ENCODE data around the gene GPAT3. TPM values are rescaled to one million over a fixed set of nuclear protein-coding genes. Genes with fewer than 3 reads are reported as not detected.
"Not testable (repeated sequence)": the region's sequence is repeated elsewhere in the genome, so short reads cannot be mapped to it uniquely, and the experiment has no call there.

Gene GPAT3
- total and polyA plus RNA-seq, 7 donors, result 4.6 to 23.1 (median 13.0) TPM

- no peaks in the 10 kb centered on the region for H3K4me1 ChIP-seq
- no peaks in the 10 kb centered on the region for H3K9me3 ChIP-seq
- no peak for DNase-seq
- TF ChIP-seq POLR2A (IDR thresholded peaks at IDR 0.05) (no peak), POLR2AphosphoS5 (IDR thresholded peaks at IDR 0.05) (no peak), EP300 (IDR thresholded peaks at IDR 0.05) (no peak), CTCF (IDR thresholded peaks at IDR 0.05) (no peak)
- WGBS, 2 donors, result 91 to 96% methylated on average over 1 of the region's 1 CpG
- H3K27me3 ChIP-seq, result no peaks in the 10 kb centered on the region
- intact Hi-C loops (cut with DNase I), result no loop called here
- H3K4me3 ChIP-seq, result no peak overlapping the region
- no peak overlapping the region for H3K27ac ChIP-seq
- no peaks in the 10 kb centered on the region for H3K36me3 ChIP-seq
Measured at GRCh38 chr4:83498187-83498586, 37.7 kb upstream of the GPAT3 start.

DNA sequence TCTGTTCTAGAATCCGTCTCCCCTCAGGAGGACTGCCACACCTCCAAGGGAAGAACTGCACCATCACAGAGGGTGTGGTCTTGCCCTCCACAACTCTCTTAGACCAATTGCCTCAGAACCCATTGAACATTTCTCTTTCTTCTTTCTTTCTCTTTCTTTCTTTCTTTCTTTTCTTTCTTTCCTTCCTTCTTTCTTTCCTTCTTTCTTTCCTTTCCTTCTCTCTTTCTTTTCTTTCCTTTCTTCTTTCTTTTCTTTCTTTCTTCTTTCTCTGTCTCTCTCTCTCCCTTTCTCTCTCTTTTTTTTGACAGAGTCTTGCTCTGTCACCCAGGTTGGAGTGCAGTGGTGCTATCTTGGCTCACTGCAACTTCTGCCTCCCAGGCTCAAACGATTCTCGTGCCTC is 34.2 kb upstream of the GPAT3 start:
- WGBS, 2 donors, result 87 to 94% methylated on average over 3 of the region's 3 CpGs
- H3K9me3 ChIP-seq, result not testable (repeated sequence)

DNA sequence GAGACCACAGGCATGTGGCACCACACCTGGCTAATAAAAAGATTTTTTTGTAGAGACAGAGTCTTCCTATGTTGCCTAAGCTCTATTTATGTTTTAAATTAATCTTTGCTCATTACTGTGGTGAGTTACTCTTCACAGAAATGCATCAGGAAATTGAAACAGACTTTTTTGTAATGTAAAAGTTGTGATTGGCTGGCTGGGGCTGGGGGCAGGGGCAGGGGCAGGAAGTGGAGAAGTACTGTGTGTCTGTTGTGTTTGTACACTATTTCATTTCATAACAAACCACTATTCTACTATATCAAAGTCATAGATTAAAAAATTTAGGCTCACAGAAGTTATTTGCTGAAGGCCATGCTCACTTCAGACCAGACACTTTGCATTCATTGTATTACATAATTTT is 31.9 kb upstream of the GPAT3 start:
- no peak for DNase-seq
- Histone ChIP-seq H3K27me3 (no peaks in the 10 kb centered on the region), H3K36me3 (no peaks in the 10 kb centered on the region), H3K4me1 (no peaks in the 10 kb centered on the region), H3K27ac (no peak overlapping the region), H3K9me3 (no peaks in the 10 kb centered on the region), H3K4me3 (no peak overlapping the region)
- intact Hi-C loops (cut with DNase I), result no loop called here
- TF ChIP-seq EP300 (IDR thresholded peaks at IDR 0.05) (no peak), POLR2AphosphoS5 (IDR thresholded peaks at IDR 0.05) (no peak), CTCF (IDR thresholded peaks at IDR 0.05) (no peak), POLR2A (IDR thresholded peaks at IDR 0.05) (no peak)

More for the DNA sequence above, 34.2 kb upstream of the GPAT3 start:
- DNase-seq; H3K27ac ChIP-seq; H3K4me3 ChIP-seq; H3K27me3 ChIP-seq; intact Hi-C loops (cut with DNase I); H3K36me3 ChIP-seq; H3K4me1 ChIP-seq: not testable (repeated sequence)

- Histone ChIP-seq H3K36me3 (no peaks in the 10 kb centered on the region), H3K27me3 (no peaks in the 10 kb centered on the region)
- WGBS, 2 donors, result 22 to 76% methylated on average over 4 of the region's 4 CpGs
Measured at GRCh38 chr4:83504503-83504902, 31.4 kb upstream of the GPAT3 start.

GRCh38 chr4:83504996-83505395 is 30.9 kb upstream of the GPAT3 start:
- Histone ChIP-seq H3K36me3 (no peaks in the 10 kb centered on the region), H3K4me1 (no peaks in the 10 kb centered on the region), H3K27me3 (no peaks in the 10 kb centered on the region), H3K27ac (no peak overlapping the region), H3K9me3 (no peaks in the 10 kb centered on the region), H3K4me3 (no peak overlapping the region)
- intact Hi-C loops (cut with DNase I), result no loop called here
- TF ChIP-seq CTCF (IDR thresholded peaks at IDR 0.05) (no peak), POLR2AphosphoS5 (IDR thresholded peaks at IDR 0.05) (no peak), POLR2A (IDR thresholded peaks at IDR 0.05) (no peak), EP300 (IDR thresholded peaks at IDR 0.05) (no peak)
- WGBS, 2 donors, result 90 to 95% methylated on average over 10 of the region's 10 CpGs
- no peak for DNase-seq

More at GRCh38 chr4:83504503-83504902, 31.4 kb upstream of the GPAT3 start:
- no peak for TF ChIP-seq POLR2AphosphoS5 (IDR thresholded peaks at IDR 0.05)
- TF ChIP-seq CTCF (IDR thresholded peaks at IDR 0.05), result no peak
- TF ChIP-seq EP300 (IDR thresholded peaks at IDR 0.05), result no peak
- TF ChIP-seq POLR2A (IDR thresholded peaks at IDR 0.05), result no peak
- Histone ChIP-seq H3K4me3 (no peak overlapping the region), H3K9me3 (no peaks in the 10 kb centered on the region), H3K27ac (no peak overlapping the region), H3K4me1 (no peaks in the 10 kb centered on the region)
- no peak for DNase-seq
- intact Hi-C loops (cut with DNase I), result no loop called here
